ENCODE measurements around the gene PKN2.
"Not testable (repeated sequence)": the region's sequence is repeated elsewhere in the genome, so short reads cannot be mapped to it uniquely, and the experiment has no call there.

PKN2 gene

DNA sequence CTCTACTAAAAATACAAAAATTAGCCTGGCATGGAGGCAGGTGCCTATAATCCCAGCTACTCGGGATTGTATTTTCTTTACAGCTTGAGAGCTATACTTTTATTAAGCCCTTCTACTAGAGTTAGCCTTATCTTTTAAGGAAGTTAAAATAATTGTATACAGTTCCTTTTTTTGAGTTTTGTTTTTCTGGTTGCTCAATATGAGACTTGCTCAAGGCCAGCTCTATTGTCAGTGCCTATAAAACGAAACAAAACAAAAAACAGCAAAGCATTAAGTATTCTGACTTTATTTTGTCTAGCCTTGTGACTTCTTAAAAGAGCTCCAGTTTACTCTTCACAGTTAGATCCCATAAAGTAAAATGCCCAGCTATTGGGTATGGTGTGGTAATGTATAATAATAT, 17.2 kb downstream of the PKN2 start:
- H3K27ac ChIP-seq (ENCODE audit: low read depth, low read length): no peak overlapping the region
- no peak overlapping the region for H3K4me3 ChIP-seq (ENCODE audit: low read depth, low read length)
- H3K4me1 ChIP-seq (ENCODE audit: control insufficient read depth, insufficient read depth, low read length): peaks cover 12% of the 10 kb centered on the region; the same call in 1 of the 2 replicates
- no peaks in the 10 kb centered on the region for H3K27me3 ChIP-seq (ENCODE audit: control insufficient read depth, insufficient read depth, low read length)
- no peaks in the 10 kb centered on the region for H3K9me3 ChIP-seq (ENCODE audit: control insufficient read depth, insufficient read depth, low read length)
- no peak overlapping the region for H3K9ac ChIP-seq (ENCODE audit: low read depth, low read length)
- H3K36me3 ChIP-seq (ENCODE audit: control insufficient read depth, insufficient read depth, low read length): peaks cover 2% of the 10 kb centered on the region; the same call in 1 of the 2 replicates

DNA sequence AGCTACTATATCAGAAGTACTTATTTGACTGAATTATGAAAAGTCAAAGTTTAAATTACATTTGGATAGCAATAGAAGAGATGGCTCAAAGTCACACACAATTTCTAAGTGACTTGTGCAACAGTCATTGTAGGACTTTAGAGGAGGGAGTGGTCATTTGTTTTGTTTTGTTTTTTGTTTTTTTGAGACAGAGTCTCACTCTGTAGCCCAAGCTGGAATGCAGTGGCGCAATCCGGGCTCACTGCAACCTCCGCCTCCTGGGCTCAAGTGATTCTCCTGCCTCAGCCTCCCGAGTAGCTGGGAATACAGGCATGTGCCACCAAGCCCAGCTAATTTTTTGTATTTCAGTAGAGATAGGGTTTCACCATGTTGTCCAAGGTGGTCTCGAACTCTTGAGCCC, 17.7 kb downstream of the PKN2 start:
- not testable (repeated sequence) for H3K27ac ChIP-seq (ENCODE audit: low read depth, low read length); H3K4me3 ChIP-seq (ENCODE audit: low read depth, low read length); H3K9ac ChIP-seq (ENCODE audit: low read depth, low read length); H3K27me3 ChIP-seq (ENCODE audit: control insufficient read depth, insufficient read depth, low read length); H3K36me3 ChIP-seq (ENCODE audit: control insufficient read depth, insufficient read depth, low read length); H3K9me3 ChIP-seq (ENCODE audit: control insufficient read depth, insufficient read depth, low read length)
- H3K4me1 ChIP-seq (ENCODE audit: control insufficient read depth, insufficient read depth, low read length): peaks cover 12% of the 10 kb centered on the region; the same call in 1 of the 2 replicates

DNA sequence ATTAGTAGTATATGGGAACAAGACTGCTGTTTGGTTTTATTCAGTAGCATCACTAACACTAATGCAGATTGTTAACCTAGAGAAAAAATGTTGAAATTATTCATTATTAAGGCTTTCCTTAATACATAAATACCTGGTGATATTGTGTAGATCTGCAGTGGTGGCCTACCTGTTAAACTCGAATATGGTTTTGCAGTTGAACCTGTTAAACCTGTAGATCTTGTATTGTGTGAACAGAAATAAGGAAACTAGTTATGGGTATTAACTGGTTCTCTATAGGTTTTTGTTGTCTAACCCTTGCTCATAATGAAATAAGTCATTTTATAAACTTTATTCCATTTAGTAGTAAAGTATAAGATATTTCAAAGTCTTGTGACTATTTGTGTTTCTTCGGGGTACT, 23.9 kb downstream of the PKN2 start:
- Histone ChIP-seq H3K4me3 (ENCODE audit: low read depth, low read length) (no peak overlapping the region), H3K4me1 (ENCODE audit: control insufficient read depth, insufficient read depth, low read length) (no peaks in the 10 kb centered on the region), H3K9ac (ENCODE audit: low read depth, low read length) (no peak overlapping the region), H3K36me3 (ENCODE audit: control insufficient read depth, insufficient read depth, low read length) (peaks cover 11% of the 10 kb centered on the region; the same call in 1 of the 2 replicates), H3K9me3 (ENCODE audit: control insufficient read depth, insufficient read depth, low read length) (no peaks in the 10 kb centered on the region), H3K27me3 (ENCODE audit: control insufficient read depth, insufficient read depth, low read length) (no peaks in the 10 kb centered on the region), H3K27ac (ENCODE audit: low read depth, low read length) (no peak overlapping the region)

DNA sequence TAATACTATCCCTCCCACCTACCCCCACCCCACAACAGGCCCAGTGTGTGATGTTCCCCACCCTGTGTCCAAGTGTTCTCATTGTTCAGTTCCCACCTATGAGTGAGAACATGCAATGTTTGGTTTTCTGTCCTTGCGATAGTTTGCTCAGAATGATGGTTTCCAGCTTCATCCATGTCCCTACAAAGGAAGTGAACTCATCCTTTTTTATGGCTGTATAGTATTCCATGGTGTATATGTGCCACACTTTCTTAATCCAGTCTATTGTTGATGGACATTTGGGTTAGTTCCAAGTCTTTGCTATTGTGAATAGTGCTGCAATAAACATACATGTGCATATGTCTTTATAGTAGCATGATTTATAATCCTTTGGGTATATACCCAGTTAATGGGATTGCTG, 28.8 kb downstream of the PKN2 start:
- not testable (repeated sequence) for H3K27me3 ChIP-seq (ENCODE audit: control insufficient read depth, insufficient read depth, low read length); H3K9me3 ChIP-seq (ENCODE audit: control insufficient read depth, insufficient read depth, low read length); H3K27ac ChIP-seq (ENCODE audit: low read depth, low read length); H3K4me1 ChIP-seq (ENCODE audit: control insufficient read depth, insufficient read depth, low read length); H3K4me3 ChIP-seq (ENCODE audit: low read depth, low read length); H3K9ac ChIP-seq (ENCODE audit: low read depth, low read length)
- H3K36me3 ChIP-seq (ENCODE audit: control insufficient read depth, insufficient read depth, low read length): peaks cover 11% of the 10 kb centered on the region; the same call in 1 of the 2 replicates

GRCh38 chr1:88716571-88716970, 32.5 kb downstream of the PKN2 start:
- H3K9ac ChIP-seq (ENCODE audit: low read depth, low read length); H3K4me3 ChIP-seq (ENCODE audit: low read depth, low read length); H3K9me3 ChIP-seq (ENCODE audit: control insufficient read depth, insufficient read depth, low read length): not testable (repeated sequence)

GRCh38 chr1:88722492-88722891, 38.4 kb downstream of the PKN2 start:
- Histone ChIP-seq H3K9ac (ENCODE audit: low read depth, low read length) (no peak overlapping the region), H3K4me1 (ENCODE audit: control insufficient read depth, insufficient read depth, low read length) (no peaks in the 10 kb centered on the region), H3K4me3 (ENCODE audit: low read depth, low read length) (no peak overlapping the region), H3K9me3 (ENCODE audit: control insufficient read depth, insufficient read depth, low read length) (no peaks in the 10 kb centered on the region), H3K27ac (ENCODE audit: low read depth, low read length) (no peak overlapping the region), H3K36me3 (ENCODE audit: control insufficient read depth, insufficient read depth, low read length) (no peaks in the 10 kb centered on the region), H3K27me3 (ENCODE audit: control insufficient read depth, insufficient read depth, low read length) (no peaks in the 10 kb centered on the region)

More at GRCh38 chr1:88716571-88716970, 32.5 kb downstream of the PKN2 start:
- not testable (repeated sequence) for H3K4me1 ChIP-seq (ENCODE audit: control insufficient read depth, insufficient read depth, low read length); H3K27ac ChIP-seq (ENCODE audit: low read depth, low read length); H3K36me3 ChIP-seq (ENCODE audit: control insufficient read depth, insufficient read depth, low read length); H3K27me3 ChIP-seq (ENCODE audit: control insufficient read depth, insufficient read depth, low read length)

DNA sequence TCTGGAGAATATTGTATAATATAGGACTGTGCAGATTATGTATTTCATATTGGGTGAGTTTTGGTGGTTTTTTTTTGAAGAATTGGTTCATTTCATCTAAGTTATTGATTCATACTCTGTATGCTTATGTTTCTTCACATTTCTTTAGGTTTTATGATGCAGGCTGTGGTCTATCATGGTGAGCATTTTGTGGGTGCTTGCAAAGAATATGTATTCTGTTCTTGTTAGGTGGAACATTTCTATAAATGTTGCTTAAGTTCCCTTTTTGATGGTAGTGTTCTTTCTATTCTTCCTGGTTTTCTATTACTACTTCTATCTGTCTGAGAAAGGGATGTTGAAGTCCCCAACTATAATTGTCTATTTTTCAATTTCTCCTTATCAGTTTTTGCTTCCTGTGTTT, 42.6 kb downstream of the PKN2 start:
- Histone ChIP-seq H3K4me3 (ENCODE audit: low read depth, low read length) (no peak overlapping the region), H3K36me3 (ENCODE audit: control insufficient read depth, insufficient read depth, low read length) (no peaks in the 10 kb centered on the region; the same call in 1 of the 2 replicates), H3K4me1 (ENCODE audit: control insufficient read depth, insufficient read depth, low read length) (peaks cover 14% of the 10 kb centered on the region), H3K9ac (ENCODE audit: low read depth, low read length) (no peak overlapping the region), H3K9me3 (ENCODE audit: control insufficient read depth, insufficient read depth, low read length) (no peaks in the 10 kb centered on the region), H3K27ac (ENCODE audit: low read depth, low read length) (no peak overlapping the region), H3K27me3 (ENCODE audit: control insufficient read depth, insufficient read depth, low read length) (no peaks in the 10 kb centered on the region)

DNA sequence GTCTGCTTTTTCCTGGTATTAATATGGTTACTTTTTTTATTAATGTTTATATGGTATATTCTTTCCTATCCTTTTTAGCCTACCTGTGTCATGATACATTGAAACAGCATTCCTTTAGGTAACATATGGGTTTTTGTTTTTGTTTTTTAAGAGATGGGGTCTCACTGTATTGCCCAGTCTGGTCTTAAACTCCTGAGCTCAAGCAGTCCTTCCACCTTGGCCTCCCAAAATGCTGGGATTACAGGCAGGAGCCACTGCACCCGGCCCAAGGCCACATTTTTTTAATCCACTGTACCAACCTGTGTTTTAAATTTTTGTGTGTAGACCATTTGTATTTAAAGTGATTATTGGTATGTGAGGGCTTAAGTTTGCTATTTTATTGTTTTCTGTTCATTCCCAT, 43.1 kb downstream of the PKN2 start:
- Histone ChIP-seq H3K36me3 (ENCODE audit: control insufficient read depth, insufficient read depth, low read length) (no peaks in the 10 kb centered on the region; the same call in 1 of the 2 replicates), H3K4me3 (ENCODE audit: low read depth, low read length) (no peak overlapping the region)

GRCh38 chr1:88729297-88729696, 45.2 kb downstream of the PKN2 start:
- H3K4me1 ChIP-seq (ENCODE audit: control insufficient read depth, insufficient read depth, low read length): peaks cover 16% of the 10 kb centered on the region
- H3K9me3 ChIP-seq (ENCODE audit: control insufficient read depth, insufficient read depth, low read length): no peaks in the 10 kb centered on the region
- no peaks in the 10 kb centered on the region; the same call in 1 of the 2 replicates for H3K36me3 ChIP-seq (ENCODE audit: control insufficient read depth, insufficient read depth, low read length)
- no peak overlapping the region for H3K9ac ChIP-seq (ENCODE audit: low read depth, low read length)
- H3K27ac ChIP-seq (ENCODE audit: low read depth, low read length): no peak overlapping the region
- H3K4me3 ChIP-seq (ENCODE audit: low read depth, low read length): no peak overlapping the region
- no peaks in the 10 kb centered on the region for H3K27me3 ChIP-seq (ENCODE audit: control insufficient read depth, insufficient read depth, low read length)

More for the DNA sequence above, 43.1 kb downstream of the PKN2 start:
- peaks cover 16% of the 10 kb centered on the region for H3K4me1 ChIP-seq (ENCODE audit: control insufficient read depth, insufficient read depth, low read length)
- no peak overlapping the region for H3K9ac ChIP-seq (ENCODE audit: low read depth, low read length)
- no peaks in the 10 kb centered on the region for H3K27me3 ChIP-seq (ENCODE audit: control insufficient read depth, insufficient read depth, low read length)
- no peaks in the 10 kb centered on the region for H3K9me3 ChIP-seq (ENCODE audit: control insufficient read depth, insufficient read depth, low read length)
- no peak overlapping the region for H3K27ac ChIP-seq (ENCODE audit: low read depth, low read length)

- Histone ChIP-seq H3K27ac (ENCODE audit: low read depth, low read length) (no peak overlapping the region), H3K4me3 (ENCODE audit: low read depth, low read length) (no peak overlapping the region), H3K27me3 (ENCODE audit: control insufficient read depth, insufficient read depth, low read length) (no peaks in the 10 kb centered on the region), H3K4me1 (ENCODE audit: control insufficient read depth, insufficient read depth, low read length) (peaks cover 16% of the 10 kb centered on the region), H3K36me3 (ENCODE audit: control insufficient read depth, insufficient read depth, low read length) (no peaks in the 10 kb centered on the region; the same call in 1 of the 2 replicates), H3K9me3 (ENCODE audit: control insufficient read depth, insufficient read depth, low read length) (no peaks in the 10 kb centered on the region), H3K9ac (ENCODE audit: low read depth, low read length) (no peak overlapping the region)
Observed at GRCh38 chr1:88730132-88730675, 46.1 kb downstream of the PKN2 start.

- H3K4me3 ChIP-seq (ENCODE audit: low read depth, low read length): no peak overlapping the region
- no peak overlapping the region for H3K9ac ChIP-seq (ENCODE audit: low read depth, low read length)
- H3K27ac ChIP-seq (ENCODE audit: low read depth, low read length): no peak overlapping the region
- H3K27me3 ChIP-seq (ENCODE audit: control insufficient read depth, insufficient read depth, low read length): no peaks in the 10 kb centered on the region
- peaks cover 16% of the 10 kb centered on the region for H3K4me1 ChIP-seq (ENCODE audit: control insufficient read depth, insufficient read depth, low read length)
- H3K9me3 ChIP-seq (ENCODE audit: control insufficient read depth, insufficient read depth, low read length): no peaks in the 10 kb centered on the region
- H3K36me3 ChIP-seq (ENCODE audit: control insufficient read depth, insufficient read depth, low read length): no peaks in the 10 kb centered on the region; the same call in 1 of the 2 replicates
Observed at GRCh38 chr1:88730995-88731394, 46.9 kb downstream of the PKN2 start.

All from HUES48 (cell line).